Kidney (tissue), 14 donors: ENCODE data around the gene CNGA3. TPM values are rescaled to one million over a fixed set of nuclear protein-coding genes. Genes with fewer than 3 reads are reported as not detected.
A peak's percentile ranks its signal among the peaks of the same experiment; 100 is the strongest.
"Not testable (repeated sequence)": the region's sequence is repeated elsewhere in the genome, so short reads cannot be mapped to it uniquely, and the experiment has no call there.

Source experiments
- DNase-seq, 5 donors: peaks; one replicate each; pipeline ENCODE4 v3.0.0-alpha.2; 2013 to 2020
- FAIRE-seq: peaks from 2 replicates; lab custom pipeline; 2012; peaks lifted over from hg19 to GRCh38; lab: Jason Lieb, UNC
- H3K27ac ChIP-seq, 2 donors: one replicate each; pipeline ENCODE4 v1.7.0; 2013; ENCODE audit warnings: low read depth in 2 of 2, low read length in 2 of 2, inconsistent platforms in 1 of 2
- H3K27me3 ChIP-seq: one replicate; pipeline ENCODE4 v1.7.1; 2013; ENCODE audit warnings: low read length, inconsistent platforms; ENCODE audit not compliant: control insufficient read depth, insufficient read depth
- H3K36me3 ChIP-seq, 3 donors: one replicate each; pipeline versions ENCODE4 v1.7.0 to v1.7.1; 2013; ENCODE audit warnings: low read length in 3 of 3, control low read depth in 1 of 3, inconsistent platforms in 1 of 3; ENCODE audit not compliant: insufficient read depth in 3 of 3, control insufficient read depth in 2 of 3
- H3K4me1 ChIP-seq, 3 donors: one replicate each; pipeline versions ENCODE4 v1.7.0 to v1.7.1; 2013; ENCODE audit warnings: low read length in 3 of 3, inconsistent platforms in 1 of 3, low read depth in 1 of 3; ENCODE audit not compliant: control insufficient read depth in 2 of 3, insufficient read depth in 2 of 3
- H3K4me3 ChIP-seq, 3 donors: one replicate each; pipeline versions ENCODE4 v1.7.0 to v1.8.1; 2013; ENCODE audit warnings: low read length in 3 of 3, control low read depth in 1 of 3, inconsistent platforms in 1 of 3
- H3K9ac ChIP-seq, 3 donors: one replicate each; pipeline versions ENCODE4 v1.7.0 to v1.7.1; 2013; ENCODE audit warnings: low read length in 3 of 3, control low read depth in 1 of 3, inconsistent platforms in 1 of 3
- H3K9me3 ChIP-seq, 3 donors: one replicate each; pipeline versions ENCODE4 v1.7.0 to v1.7.1; 2013; ENCODE audit warnings: low read length in 3 of 3, control low read depth in 1 of 3, inconsistent platforms in 1 of 3; ENCODE audit not compliant: control insufficient read depth in 2 of 3, insufficient read depth in 1 of 3
- intact Hi-C: fragments of 100-400 bp; cut with DNase I; formaldehyde crosslinking; loops from one replicate; pipeline ENCODE4 v1.11.1; 2022
- polyA plus RNA-seq: library from polyadenylated mRNA; stranded (reverse); fragments of 350-450 nt; fragmentation: Illumina TruSeq; extraction: RNeasy Lipid Tissue Mini Kit (QIAGEN cat#74804); gene quantifications from one replicate; pipeline ENCODE4 v1.2.3, GENCODE V29; 2014; ENCODE audit warnings: low read depth, low replicate concordance; ENCODE audit not compliant: insufficient read depth
- total RNA-seq: library from RNA; stranded (reverse); fragmentation: NEBNext Ultra II Directional; extraction: Animal tissue kit (Norgen Biotek cat#: 25700); gene quantifications from one replicate; pipeline ENCODE4 v1.2.1, GENCODE V29; 2021
- TF ChIP-seq, protein P1 (sequence below): IDR thresholded peaks from 3 replicates; pipeline ENCODE4 v1.5.1; 2012; ENCODE audit warnings: mild to moderate bottlenecking, moderate library complexity, borderline replicate concordance; ENCODE audit not compliant: insufficient read depth; ENCODE audit errors: extremely low read depth
- donor health status: control.
- donor health status: control.
- donor health status: control.
- donor health status: control.
- donor health status: control.
- donor health status: DM: yes; HTN: yes; CAD: no.
- donor health status: Normal renal cell carcinoma (clear cell type).

CNGA3 gene
- total and polyA plus RNA-seq, 2 donors from 2014 or later, result not detected

DNA sequence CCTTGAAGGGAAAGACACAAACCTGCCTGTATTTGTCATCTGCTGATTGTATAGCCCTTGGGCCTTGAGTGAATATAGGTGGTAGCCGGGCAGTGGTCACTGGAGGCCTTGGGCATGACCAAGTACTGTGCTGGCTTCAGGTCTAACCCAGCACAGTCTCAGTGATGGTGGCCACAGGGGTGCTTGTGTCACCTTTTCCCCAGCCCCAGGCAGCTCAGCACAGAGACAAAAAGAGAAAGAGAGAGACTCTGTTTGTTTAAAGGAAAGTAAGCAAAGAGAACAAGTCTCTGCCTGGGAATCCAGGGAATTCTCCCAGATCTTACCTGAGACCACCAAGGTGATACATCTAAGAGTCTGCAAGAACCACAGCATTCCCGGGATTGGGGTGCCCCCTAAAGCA lies 59.0 kb downstream of the CNGA3 start:
- Histone ChIP-seq H3K9me3 (no peaks in the 10 kb centered on the region), H3K9ac (no peak overlapping the region), H3K36me3 (no peaks in the 10 kb centered on the region), H3K4me3 (no peak overlapping the region), H3K27ac (no peak overlapping the region), H3K4me1 (no peaks in the 10 kb centered on the region), H3K27me3 (no peaks in the 10 kb centered on the region)
- DNase-seq (no peak), FAIRE-seq (no peak)
- intact Hi-C loops, result no loop called here
- TF ChIP-seq, protein P1, sequence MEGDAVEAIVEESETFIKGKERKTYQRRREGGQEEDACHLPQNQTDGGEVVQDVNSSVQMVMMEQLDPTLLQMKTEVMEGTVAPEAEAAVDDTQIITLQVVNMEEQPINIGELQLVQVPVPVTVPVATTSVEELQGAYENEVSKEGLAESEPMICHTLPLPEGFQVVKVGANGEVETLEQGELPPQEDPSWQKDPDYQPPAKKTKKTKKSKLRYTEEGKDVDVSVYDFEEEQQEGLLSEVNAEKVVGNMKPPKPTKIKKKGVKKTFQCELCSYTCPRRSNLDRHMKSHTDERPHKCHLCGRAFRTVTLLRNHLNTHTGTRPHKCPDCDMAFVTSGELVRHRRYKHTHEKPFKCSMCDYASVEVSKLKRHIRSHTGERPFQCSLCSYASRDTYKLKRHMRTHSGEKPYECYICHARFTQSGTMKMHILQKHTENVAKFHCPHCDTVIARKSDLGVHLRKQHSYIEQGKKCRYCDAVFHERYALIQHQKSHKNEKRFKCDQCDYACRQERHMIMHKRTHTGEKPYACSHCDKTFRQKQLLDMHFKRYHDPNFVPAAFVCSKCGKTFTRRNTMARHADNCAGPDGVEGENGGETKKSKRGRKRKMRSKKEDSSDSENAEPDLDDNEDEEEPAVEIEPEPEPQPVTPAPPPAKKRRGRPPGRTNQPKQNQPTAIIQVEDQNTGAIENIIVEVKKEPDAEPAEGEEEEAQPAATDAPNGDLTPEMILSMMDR, result no peak

DNA sequence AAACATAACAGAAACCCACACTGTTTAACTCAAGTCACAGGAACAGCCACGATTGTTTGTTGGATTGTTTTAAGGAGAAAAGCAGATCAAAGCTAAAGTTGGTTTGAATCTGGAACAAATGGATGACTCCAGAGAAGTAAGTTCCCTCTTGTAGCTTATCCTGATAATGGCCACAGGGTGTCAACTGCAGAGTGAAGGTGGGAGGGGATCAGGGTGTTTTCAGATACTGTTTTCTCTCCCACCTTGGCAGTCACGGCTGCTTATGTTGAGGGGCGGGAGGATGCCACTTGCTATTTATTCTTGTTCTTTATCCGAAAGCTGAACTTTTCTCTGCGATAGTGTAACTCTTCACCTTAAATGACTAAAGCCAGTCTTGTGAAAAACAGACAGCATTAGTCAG lies 61.9 kb downstream of the CNGA3 start:
- FAIRE-seq (no peak), DNase-seq (no peak)
- Histone ChIP-seq H3K27me3 (no peaks in the 10 kb centered on the region), H3K4me1 (peaks cover 0 to 2% (median 0%) of the 10 kb centered on the region in 3 donors), H3K9me3 (no peaks in the 10 kb centered on the region), H3K36me3 (no peaks in the 10 kb centered on the region), H3K4me3 (no peak overlapping the region), H3K27ac (no peak overlapping the region), H3K9ac (no peak overlapping the region)
- intact Hi-C loops, result no loop called here
- TF ChIP-seq, protein P1, result no peak

DNA sequence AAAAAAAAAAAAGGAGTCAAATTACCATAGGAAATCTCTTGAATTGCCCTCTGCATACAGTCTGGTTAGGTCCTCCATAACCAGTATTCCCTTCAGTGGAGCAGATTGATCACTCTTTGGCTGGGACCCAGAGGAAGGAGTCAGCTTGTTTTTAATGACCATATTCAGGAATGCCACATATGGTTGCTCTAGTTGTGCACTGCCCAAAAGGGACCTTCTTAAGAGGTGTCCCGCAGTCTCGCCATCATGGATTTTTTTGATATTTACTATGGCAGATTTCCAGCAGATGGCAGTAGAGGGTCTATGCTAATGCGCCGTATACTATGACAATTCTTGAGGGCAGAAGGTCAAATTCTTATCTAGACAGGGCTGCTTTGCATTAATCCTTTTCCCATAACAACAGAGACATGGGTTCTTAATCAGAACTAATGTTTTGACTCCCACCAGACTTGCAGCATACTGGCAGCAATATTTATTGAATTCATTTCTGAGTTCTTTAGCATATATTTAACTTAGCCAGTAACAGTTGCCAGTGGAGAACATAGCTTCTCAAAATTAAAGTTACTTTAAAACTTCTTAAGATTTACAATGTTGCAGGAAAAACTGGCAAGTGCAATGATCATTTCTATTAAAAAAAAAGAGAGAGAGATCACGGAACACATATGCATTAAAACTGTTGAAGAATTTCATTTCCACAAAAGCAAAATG lies 66.6 kb downstream of the CNGA3 start:
- H3K4me1 ChIP-seq, result peaks cover 0 to 3% (median 0%) of the 10 kb centered on the region in 3 donors
- TF ChIP-seq, protein P1, result peak; percentile 67
- H3K9ac ChIP-seq, result peak overlapping the region in 1 of 3 donors; percentile 19
- no peak for FAIRE-seq
- H3K27me3 ChIP-seq, result no peaks in the 10 kb centered on the region
- no peak overlapping the region for H3K4me3 ChIP-seq
- no peaks in the 10 kb centered on the region for H3K36me3 ChIP-seq
- peaks cover 0 to 5% (median 0%) of the 10 kb centered on the region in 3 donors for H3K9me3 ChIP-seq
- intact Hi-C loops, result loop anchor here (10.0 kb wide), 1 partner anchor 102 kb away; no protein-coding TSS in a partner anchor
- H3K27ac ChIP-seq, result no peak overlapping the region
- peak in 2 of 5 donors; percentile 49 to 64 for DNase-seq

DNA sequence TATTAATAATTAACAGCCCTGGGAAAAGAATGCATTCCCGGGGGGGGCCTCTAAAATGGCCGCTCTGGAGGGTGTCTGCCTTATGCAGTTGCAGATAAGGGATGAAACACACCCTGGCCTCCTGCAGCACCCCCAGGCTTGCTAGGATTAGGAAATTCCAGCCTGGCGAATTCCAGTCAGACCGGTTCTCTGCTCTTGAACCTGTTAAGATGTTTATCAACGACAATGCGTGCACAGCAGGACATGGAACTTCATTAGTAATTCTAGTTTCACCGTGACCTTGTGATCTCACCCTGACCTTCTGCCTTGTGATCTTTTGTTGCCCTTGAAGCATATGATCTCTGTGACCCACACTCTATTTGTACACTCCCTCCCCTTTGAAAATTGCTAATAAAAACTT lies 68.0 kb downstream of the CNGA3 start:
- not testable (repeated sequence) for H3K9ac ChIP-seq, H3K27ac ChIP-seq, FAIRE-seq, DNase-seq, H3K4me1 ChIP-seq, H3K27me3 ChIP-seq, H3K9me3 ChIP-seq, H3K4me3 ChIP-seq, H3K36me3 ChIP-seq
- intact Hi-C loops, result loop anchor here (10.0 kb wide), 1 partner anchor 101 kb away; no protein-coding TSS in a partner anchor

DNA sequence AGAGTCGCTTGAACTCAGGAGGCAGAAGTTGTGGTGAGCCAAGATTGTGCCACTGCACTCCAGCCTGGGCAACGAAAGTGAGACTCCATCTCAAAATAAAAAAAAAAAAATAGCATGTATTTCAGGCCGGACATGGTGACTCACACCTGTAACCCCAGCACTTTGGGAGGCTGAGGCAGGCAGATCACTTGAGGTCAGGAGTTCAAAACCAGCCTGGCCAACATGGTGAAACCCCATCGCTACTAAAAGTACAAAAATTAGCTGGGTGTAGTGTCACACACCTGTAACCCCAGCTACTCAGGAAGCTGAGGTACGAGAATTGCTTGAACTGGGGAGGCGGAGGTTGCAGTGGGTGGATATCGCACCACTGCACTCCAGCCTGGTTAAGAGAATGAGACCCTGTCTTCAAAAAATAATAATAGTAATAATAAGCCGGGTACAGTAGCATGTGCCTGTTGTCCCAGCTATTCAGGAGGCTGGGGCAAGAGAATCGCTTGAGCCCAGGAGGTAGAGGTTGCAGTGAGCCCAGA lies 69.5 kb downstream of the CNGA3 start:
- not testable (repeated sequence) for DNase-seq, H3K9me3 ChIP-seq, H3K36me3 ChIP-seq, H3K4me1 ChIP-seq, FAIRE-seq, H3K27ac ChIP-seq, H3K27me3 ChIP-seq, H3K9ac ChIP-seq, H3K4me3 ChIP-seq
- intact Hi-C loops, result loop anchor here (10.0 kb wide), 1 partner anchor 99 kb away; no protein-coding TSS in a partner anchor
